Testis (tissue), 2 donors: ENCODE data around the gene FMNL2.

Source experiments
- CTCF ChIP-seq, 3 experiments: fragments of 450-650 bp in 2 of 3; fragments of 200-600 bp in 1 of 3; sonication (generic) in 1 of 3; IDR thresholded peaks; one replicate each; pipeline ENCODE4 v1.5.1; 2016 to 2019; ENCODE audit warnings: antibody characterized with exemption in 3 of 3, mild to moderate bottlenecking in 2 of 3, moderate library complexity in 1 of 3
- POLR2A ChIP-seq: fragments of 450-650 bp; IDR thresholded peaks from one replicate; pipeline ENCODE4 v1.6.1; 2017; ENCODE audit warnings: antibody characterized with exemption, mild to moderate bottlenecking, moderate library complexity

DNA sequence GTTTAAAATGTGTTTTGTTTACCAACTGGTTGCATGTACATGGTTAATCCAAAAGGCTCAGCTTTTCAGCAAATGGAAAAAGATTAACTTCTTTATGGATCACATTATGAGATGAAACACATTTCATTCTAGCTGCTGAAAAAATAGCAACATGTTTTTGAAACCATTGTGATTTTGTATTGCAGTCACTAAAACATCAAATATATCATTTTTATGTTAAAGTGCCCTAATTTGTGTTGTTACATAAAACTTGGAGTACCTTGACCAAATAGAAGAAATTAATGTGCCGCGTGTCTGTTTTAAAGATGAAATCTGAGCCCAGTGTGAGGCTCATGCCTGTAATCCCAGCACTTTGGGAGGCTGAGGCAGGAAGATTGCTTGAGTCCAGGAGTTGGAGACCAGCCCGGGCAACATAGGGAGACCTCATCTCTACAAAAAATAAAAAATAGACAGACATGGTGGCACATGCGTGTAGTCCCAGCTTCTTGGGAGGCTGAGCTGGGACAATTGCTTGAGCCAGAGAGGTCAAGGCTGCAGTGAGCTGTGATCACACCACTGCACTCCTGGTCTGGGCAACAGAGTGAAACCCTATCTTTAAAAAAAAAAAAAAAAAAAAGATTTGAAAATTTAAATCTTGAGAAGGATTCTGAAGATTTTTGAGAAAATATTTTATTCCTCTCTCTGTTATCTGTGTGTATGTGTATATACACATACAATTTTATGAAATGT, 96.6 kb downstream of the FMNL2 start:
- no peak for TF ChIP-seq CTCF (IDR thresholded peaks at IDR 0.05)
- no peak for TF ChIP-seq POLR2A
